GM12892 (cell line): ENCODE results near the gene LIMS2.

Experiments used
- POLR2A ChIP-seq: IDR thresholded peaks from 2 replicates; pipeline ENCODE4 v1.6.1; 2011; ENCODE audit warnings: low read depth, low read length, control low read depth
- POLR2AphosphoS5 ChIP-seq: IDR thresholded peaks from 2 replicates; pipeline ENCODE4 v1.6.1; 2011; ENCODE audit warnings: low read depth, low read length, control low read depth
- TAF1 ChIP-seq: IDR thresholded peaks from 2 replicates; pipeline ENCODE4 v1.6.1; 2011; ENCODE audit warnings: low read depth, mild to moderate bottlenecking, control low read depth, low read length, borderline replicate concordance

DNA sequence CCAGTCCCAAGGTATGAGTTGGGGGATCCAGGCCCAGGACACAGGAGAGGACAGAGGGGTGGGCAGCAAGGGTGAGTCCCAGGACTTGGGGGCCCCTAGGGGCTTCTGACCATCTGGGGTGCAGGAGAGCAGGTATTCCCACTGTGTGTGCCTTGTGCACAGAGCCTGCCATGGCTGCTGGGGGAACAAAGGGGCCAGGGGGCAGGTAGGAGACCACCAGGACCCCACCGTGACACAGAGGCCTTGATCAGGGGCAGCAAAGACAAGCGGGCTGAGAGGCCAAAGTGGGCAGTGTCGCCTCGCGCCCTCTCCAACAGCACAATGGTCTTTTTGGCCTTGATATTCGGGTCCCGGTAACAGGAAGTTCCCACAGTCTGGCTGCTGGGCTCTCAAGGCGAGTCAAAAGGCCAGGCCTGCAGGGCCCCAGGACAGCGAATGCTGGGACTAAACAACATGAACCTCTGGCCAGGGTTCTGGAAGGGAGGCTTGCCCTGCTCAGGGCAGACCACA is 41.7 kb downstream of the LIMS2 start:
- TF ChIP-seq POLR2A (no peak), TAF1 (no peak), POLR2AphosphoS5 (no peak)
